Peyer's patch (tissue), 4 donors: ENCODE results near the gene RAB11FIP4.

Experiments
- CTCF ChIP-seq, 6 experiments: fragments of 450-650 bp in 4 of 6; fragments of 200-600 bp in 2 of 6; sonication (generic) in 1 of 6; IDR thresholded peaks; one replicate each; pipeline ENCODE4 v1.5.1; 2017 to 2019; ENCODE audit warnings: antibody characterized with exemption in 6 of 6, mild to moderate bottlenecking in 3 of 6, moderate library complexity in 1 of 6
- POLR2A ChIP-seq, 2 donors: fragments of 450-650 bp; IDR thresholded peaks; one replicate each; pipeline ENCODE4 v1.5.1; 2017; ENCODE audit warnings: antibody characterized with exemption in 2 of 2, mild to moderate bottlenecking in 2 of 2, moderate library complexity in 2 of 2

GRCh38 chr17:31470592-31470991 is 79.1 kb downstream of the RAB11FIP4 start:
- TF ChIP-seq CTCF (IDR thresholded peaks at IDR 0.05), result no peak
- no peak for TF ChIP-seq POLR2A (IDR thresholded peaks at IDR 0.05)
